OCI-M2 (cell line): Measurements from ENCODE around the gene PAQR4.
A peak's percentile ranks its signal among the peaks of the same experiment; 100 is the strongest.
"Not testable (repeated sequence)": the region's sequence is repeated elsewhere in the genome, so short reads cannot be mapped to it uniquely, and the experiment has no call there.

Source experiments
- DNase-seq: peaks from one replicate; lab custom pipeline; 2025; ENCODE audit not compliant: unreplicated experiment; lab: John Stamatoyannopoulos, UW

Gene PAQR4

DNA sequence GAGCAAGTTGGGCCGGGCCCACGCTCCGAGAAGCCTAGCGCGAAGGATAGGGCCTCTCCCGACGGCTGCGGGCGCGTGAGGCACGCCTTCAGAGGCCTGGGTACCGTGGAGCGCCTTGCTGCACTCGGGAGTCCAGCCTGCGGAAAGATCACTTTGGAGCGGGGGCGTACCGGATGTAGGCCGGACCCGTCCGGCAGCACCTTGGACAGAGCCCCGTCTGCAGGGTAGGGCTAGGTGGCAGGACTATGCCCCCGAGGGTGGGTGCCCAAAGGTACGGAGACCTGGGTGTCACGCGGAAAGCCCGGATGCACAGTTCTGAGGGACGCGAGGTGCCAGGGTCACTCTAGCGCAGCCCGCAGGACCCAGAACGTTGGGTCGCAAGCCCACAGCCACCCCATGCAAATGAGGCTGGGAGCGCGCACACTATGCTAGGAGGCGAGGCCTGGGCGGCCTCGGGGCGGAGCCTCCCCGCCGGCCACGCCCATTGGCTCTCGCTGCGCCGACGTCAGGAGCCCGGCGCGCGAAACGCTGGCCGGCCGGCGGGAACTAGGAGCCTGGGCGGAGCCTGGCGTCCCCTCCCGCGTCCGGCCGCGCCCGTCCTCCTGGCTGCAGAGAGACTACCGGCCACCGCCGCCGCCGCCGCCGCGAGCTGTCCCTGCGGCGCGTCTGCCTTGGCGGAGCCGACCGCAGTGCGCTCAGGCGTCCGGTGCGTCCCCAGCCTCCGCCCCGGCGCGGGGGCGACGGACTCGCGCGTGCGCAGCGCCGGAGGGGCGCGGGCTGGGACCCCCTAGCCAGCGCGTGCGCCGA lies at the start of gene PAQR4:
Gene PAQR4, plus strand, starts transcription at position 611 of the 807 bp plus-strand sequence. CDS start 327 bp downstream, outside the sequence.
- DNase-seq, result peak; percentile 51

DNA sequence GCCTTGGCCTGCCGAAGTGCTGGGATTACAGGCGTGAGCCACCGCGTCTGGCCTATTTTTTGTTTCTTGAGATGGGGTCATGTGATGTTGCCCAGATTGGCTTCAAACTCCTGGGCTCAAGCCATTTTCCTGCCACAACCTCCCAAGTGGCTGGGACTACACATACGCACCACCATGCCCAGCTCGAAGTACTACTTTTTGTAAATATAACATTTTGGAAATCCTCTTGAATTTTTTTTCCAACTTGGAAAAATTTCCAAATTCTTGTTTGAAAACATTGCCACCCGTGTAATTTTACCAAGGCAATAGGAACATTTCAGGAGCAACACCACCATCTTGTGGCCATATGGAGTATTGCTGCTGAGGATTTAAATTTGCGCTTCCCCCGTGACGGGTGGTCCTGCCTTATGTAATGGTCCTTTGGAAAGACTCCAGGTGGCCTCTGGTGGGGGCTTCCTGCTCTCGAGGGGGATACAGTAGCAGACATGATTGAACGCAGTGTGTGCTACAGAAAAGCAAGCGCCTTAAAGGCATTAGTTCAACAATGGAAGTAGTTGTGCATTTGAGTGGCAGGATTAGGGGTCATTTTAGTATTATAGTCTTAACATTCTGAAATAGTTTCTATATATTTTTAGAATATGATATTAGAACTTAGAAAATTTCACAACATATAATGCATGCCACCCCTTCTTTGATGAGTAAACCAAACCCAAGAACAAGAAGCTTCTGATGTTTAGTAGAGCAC lies 49.5 kb upstream of the PAQR4 start:
- DNase-seq, result peak; percentile 22

DNA sequence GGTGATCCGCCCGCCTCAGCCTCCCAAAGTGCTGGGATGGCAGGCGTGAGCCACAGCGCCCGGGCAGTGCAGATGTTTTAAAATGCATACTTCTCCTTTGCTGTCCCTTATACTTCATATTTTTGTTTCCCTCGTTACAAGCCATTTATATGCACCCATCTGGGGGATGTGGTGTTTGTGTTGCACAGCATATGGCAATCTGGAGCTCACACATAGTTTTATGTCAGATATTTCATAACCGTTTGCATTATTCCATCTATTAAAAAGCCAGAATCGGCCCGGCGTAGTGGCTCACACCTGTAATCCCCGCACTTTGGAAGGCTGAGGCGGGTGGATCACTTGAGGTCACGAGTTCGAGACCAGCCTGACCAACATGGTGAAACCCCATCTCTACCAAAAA lies 45.7 kb upstream of the PAQR4 start:
- no peak for DNase-seq

DNA sequence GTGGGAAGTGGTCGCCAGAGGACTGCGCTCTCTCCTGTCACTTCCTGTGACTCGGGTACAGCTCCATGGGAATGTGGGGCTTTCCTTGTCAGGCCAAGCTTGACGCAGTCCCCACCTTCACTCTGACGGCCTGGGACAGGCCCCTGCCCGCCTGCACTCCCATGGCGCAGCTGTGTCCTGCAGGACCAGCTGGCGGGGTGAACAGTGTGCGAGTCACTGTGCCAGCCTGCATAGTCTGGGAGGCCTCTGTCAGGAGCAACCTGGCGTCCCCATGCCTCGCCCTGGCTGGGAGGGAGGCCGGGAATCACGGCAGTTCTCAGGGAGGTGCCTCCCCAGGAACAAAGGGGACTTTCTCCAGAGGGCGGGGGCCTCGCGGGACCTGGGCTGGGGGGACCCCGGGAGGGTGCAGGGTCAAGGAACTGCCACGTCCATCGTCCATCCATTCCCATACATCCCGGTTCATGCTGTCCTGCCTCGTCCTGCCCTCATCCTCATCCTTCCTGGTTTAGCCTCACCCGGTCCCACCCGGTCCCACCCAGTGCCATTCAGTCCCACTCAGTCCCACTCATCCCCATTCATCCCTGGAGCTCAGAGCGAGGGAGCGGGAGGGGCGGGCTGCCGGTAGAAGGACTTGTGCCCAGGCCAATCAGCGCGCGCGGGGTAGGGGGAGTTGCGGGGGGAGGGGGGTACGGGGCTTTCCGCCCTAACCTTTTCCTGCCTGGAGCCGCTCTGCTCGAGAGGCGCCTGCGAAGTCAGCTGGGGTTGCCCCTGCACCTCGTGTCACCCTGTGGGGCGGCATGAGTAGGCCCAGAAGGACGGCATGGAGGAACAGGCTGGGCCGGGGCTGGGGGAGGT lies 44.0 kb upstream of the PAQR4 start:
- DNase-seq, result no peak

DNA sequence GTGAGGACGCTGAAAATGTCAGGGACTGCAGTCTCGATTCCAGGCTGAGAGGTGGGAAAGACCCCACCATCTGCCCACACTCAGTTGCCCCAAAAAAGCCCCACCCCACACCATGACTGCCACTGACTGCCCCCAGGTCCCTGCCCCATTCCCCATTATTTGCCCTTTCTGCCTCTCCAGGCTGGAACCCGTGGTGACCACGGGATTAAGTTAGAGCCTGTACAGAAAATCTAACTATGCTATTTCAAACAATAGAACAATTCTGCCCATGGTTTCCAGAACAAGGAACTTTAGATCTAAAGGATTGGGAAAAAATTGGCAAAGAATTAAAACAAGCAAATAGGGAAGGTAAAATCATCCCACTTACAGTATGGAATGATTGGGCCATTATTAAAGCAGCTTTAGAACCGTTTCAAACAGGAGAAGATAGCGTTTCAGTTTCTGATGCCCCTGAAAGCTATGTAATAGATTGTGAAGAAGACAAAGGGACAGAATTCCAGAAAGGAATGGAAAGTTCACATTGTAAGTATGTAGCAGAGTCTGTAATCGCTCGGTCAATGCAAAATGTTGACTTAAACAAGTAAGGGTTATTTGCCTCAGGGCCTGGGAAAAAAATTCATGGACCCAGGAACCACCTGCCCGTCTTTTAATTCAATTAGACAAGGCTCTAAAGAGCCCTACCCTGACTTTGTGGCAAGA lies 43.0 kb upstream of the PAQR4 start:
- no peak for DNase-seq

DNA sequence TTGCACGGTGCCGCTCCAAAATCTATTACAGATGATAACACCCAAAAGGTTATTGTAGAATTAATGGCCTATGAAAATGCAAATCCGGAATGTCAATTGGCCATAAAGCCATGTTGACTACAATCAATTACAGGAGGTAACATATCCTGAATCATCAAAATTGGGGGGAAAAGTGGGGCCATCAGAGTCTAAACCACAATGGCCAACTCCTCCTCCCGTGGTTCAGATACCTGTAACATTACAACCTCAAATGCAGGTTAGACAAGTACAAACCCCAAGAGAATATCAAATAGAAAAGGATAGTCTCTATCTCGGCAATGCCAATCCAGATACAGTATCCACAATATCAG lies 42.5 kb upstream of the PAQR4 start:
- no peak for DNase-seq

DNA sequence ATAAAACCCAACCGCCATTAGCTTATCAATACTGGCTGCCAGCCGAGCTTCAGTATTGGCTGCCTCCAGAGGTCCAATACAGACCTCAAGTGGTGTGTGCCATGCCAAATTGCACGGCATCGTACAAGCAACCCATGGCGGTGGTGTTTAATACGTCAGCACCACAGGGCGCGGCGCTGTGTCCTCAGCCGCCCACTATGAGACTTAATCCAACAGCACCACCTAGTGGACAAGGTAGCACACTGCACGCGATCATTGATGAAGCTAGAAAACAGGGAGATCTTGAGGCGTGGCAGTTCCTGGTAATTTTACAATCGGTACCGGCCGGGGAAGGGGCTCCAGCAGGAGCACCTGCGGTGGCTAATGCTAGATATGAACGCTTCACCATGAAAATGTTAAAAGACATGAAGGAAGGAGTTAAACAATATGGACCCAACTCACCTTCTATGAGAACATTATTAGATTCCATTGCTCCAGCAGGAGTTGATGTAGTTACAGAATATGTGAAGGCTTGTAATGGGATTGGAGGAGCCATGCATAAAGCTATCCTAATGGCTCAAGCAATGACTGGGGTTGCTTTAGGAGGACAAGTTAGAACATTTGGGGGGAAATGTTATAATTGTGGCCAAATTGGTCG lies 42.0 kb upstream of the PAQR4 start:
- peak; percentile 46 for DNase-seq

DNA sequence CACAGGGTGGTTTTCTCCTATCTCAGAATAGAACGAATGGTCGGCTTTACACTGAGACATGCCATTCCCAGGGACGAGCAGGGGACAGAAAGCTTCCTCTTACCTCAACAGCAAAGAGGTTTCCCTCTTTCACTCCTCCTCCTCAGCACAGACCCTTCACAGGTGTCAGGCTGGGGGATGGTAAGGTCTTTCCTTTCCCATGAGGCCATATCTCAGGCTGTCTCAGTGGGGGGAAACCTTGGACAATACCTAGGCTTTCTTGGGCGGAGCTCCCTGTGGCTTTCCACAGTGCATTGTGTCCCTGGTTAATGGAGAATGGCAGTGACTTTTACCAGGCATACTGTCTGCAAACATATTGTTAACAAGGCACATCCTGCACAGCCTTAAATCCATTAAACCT lies 41.0 kb upstream of the PAQR4 start:
- not testable (repeated sequence) for DNase-seq

DNA sequence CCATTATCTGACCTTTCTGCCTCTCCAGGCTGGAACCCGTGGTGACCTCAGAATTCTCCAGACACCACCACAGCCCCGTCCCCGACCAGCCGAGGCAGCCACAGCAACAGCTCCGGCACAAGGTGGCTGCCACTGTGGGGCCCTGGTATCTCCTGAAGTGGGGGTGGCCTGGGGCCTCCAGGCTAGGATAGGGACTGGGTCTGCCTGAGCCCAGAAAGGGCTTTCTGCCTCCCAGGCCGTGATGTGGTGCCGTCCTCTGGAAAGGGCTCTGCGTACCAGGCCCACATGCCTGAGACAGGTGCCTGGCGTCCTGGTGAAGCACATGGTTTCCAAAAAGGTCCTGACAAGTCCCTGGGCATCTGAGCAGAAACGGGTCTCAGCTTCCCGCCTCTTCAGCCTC lies 40.4 kb upstream of the PAQR4 start:
- DNase-seq, result no peak

DNA sequence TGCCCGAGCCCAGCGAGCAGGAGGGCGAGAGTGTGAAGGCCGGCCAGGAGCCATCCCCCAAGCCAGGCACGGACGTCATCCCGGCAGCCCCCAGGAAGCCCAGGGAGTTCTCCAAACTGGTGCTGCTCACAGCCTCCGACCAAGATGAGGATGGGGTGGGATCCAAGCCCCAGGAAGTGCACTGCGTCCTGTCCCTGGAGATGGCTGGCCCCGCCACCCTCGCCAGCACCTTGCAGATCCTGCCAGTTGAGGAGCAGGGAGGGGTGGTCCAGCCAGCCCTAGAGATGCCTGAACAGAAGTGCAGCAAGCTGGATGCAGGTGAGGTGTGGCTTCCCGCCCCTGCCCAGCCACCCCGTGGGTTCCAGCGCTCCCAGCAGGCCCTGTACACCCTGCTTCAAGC lies 39.5 kb upstream of the PAQR4 start:
- DNase-seq, result no peak

DNA sequence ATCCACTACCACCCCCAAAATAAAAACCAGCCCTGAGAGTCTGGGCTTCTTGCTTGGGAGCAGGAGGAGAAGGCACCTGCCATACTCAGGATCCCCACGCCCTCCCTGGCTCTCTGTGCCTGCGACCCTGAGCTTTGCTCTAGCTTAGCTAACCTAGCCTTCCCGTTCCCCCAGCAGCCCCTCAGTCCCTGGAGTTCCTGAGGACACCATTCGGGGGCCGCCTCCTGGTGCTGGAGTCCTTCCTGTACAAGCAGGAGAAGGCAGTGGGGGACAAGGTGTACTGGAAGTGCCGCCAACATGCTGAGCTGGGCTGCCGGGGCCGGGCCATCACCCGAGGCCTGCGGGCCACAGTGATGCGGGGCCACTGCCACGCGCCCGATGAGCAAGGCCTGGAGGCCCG lies 38.9 kb upstream of the PAQR4 start:
- no peak for DNase-seq

DNA sequence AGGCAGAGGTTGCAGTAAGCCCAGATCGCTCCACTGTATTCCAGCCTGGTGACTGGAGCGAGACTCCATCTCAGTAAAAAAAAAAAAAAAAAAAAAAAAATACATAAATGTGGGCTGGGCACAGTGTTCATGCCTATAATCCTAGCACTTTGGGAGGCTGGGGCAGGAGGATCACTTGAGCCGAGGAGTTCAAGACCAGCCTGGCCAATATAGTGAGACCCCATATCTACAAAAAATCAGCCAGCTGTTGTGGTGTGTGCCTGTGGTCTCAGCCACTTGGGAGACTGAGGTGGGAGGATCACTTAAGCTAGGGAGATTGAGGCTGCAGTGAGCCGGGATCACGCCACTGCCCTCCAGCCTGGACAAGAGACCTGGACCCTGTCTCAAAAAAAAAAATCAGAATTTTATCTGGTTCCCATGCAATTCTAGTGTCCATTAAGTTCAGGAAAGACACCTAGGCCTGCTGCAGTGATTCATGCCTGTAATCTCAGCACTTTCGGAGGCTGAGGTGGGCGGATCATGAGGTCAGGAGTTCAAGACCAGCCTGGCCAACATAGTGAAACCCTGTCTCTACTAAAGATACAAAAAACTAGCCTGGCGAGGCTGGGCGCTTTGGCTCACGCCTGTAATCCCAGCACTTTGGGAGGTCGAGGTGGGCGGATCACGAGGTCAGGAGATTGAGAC lies 37.8 kb upstream of the PAQR4 start:
- DNase-seq, result not testable (repeated sequence)

DNA sequence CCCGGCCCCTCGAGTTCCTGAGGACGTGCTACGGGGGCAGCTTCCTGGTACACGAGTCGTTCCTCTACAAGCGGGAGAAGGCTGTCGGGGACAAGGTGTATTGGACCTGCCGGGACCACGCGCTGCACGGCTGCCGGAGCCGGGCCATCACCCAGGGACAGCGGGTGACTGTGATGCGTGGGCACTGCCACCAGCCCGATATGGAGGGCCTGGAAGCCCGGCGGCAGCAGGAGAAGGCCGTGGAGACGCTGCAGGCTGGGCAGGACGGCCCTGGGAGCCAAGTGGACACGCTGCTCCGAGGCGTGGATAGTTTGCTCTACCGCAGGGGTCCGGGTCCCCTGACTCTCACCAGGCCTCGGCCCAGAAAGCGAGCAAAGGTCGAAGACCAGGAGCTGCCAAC lies 36.0 kb upstream of the PAQR4 start:
- no peak for DNase-seq

DNA sequence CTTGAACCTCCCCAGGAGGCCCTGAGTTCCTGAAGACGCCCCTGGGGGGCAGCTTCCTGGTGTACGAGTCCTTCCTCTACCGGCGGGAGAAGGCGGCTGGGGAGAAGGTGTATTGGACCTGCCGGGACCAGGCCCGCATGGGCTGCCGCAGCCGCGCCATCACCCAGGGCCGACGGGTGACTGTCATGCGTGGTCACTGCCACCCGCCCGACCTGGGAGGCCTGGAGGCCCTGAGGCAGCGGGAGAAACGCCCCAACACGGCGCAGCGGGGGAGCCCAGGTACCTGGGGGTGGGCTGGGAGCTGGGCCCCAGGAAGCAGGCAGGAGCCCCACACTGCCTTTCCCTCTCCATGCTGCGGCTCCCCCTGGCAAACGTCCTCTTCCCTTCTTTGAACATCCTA lies 35.4 kb upstream of the PAQR4 start:
- DNase-seq, result no peak

DNA sequence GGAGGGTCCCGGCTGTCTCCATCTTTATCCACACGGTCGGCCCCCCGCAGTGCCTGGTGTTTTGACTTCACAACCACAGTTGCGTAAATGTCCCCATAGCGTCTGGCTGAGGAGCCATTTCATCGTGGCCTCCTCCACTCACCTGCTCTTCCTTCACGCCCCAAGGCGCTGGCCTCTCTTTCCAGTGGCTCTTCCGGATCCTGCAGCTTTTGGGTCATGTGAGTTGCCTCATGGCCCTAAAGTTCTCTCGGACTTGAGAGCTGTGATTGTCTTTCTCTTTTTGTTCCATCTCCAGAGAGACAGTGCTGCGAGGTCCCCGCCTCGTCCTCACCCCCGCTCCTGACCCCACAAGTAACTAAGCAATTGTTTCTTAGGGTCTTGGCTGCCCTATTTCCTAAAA lies 34.7 kb upstream of the PAQR4 start:
- no peak for DNase-seq

DNA sequence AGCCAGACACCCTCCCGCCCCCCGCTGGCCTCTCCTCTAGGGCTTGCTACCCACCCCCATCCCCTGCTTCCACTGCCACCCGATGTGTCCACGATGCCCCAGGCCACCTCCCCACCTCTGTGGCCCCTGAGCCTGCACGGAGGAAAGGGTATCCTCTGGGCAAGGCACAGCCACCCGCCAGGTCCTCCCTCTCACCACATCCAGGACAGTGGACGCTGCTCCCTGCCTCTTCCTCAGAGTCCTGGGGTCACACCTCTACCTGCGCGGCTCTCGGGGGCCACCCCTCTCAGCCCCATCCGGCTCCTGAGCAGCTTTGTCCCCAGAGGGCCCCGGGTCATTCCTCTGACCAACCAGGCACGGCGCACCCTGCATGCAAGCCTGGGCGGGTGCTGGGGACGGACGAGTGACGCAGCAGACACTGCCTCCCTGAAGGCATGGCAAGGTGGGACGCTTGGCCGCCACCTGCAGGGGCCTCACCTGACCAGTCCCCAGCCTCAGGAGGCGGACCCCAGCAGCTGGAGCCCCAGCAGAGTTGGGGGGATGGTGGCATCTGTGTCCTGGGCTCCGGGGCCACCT lies 32.6 kb upstream of the PAQR4 start:
- DNase-seq, result no peak

DNA sequence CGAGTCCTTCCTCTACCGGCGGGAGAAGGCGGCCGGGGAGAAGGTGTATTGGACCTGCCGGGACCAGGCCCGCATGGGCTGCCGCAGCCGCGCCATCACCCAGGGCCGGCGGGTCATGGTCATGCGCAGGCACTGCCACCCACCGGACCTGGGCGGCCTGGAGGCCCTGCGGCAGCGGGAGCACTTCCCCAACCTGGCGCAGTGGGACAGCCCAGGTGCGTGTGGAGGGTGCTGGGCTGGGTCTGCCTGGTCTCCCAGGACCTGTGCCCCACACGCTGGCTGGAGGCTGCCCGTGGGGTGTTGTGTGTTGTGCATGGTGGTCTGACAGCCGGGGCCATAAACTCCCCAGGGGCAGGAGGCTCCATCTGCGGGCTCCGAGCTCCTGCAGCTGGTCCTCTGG lies 32.0 kb upstream of the PAQR4 start:
- no peak for DNase-seq

DNA sequence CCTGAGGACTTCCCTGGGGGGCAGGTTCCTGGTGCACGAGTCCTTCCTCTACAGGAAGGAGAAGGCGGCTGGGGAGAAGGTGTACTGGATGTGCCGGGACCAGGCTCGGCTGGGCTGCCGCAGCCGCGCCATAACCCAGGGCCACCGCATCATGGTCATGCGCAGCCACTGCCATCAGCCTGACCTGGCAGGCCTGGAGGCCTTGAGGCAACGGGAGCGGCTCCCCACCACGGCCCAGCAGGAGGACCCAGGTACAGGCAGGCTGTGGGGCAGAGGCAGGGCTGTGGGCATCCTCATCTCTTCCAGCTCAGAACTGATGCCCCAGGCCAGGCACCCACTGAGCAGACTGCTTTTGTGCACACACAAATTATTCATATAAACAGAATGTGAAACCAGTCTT lies 30.9 kb upstream of the PAQR4 start:
- DNase-seq, result no peak

DNA sequence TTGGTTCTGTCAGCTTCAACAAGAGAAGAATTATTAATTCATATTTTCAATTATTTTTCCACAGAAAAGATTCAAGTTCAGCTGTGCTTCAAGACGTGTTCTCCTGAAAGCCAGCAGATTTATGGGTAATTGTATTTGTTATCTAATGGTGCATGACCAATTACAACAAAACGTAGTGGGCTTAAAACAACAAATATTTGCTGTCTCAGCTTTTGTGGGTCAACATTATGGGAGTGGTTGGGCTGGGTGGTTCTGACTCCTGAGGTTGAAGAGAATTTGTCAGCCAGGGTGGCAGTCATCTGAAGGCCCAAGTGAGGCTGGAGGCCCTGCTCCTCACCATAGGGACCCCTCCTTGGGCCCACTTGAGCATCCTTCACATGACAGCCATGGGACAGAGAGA lies 29.2 kb upstream of the PAQR4 start:
- DNase-seq, result no peak

DNA sequence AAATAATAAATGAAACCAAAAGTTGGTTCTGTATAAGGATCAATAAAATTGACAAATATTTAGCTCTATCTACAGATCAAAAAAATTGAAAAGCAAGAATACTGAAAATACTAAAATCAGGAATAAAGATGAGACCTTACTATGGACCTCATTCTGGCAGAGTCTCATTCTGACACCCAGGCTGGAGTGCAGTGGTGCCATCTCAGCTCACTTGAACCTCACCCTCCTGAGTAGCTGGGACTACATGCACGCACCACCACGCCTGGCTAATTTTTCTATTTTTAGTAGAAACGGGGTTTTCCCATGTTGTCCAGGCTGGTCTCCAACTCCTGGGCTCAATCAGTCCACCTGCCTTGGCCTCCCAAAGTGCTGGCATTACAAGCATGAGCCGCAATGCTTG lies 27.1 kb upstream of the PAQR4 start:
- DNase-seq, result no peak
